GM15510 (cell line): ENCODE results near the gene ONECUT3.

Experiments
- POLR2A ChIP-seq: IDR thresholded peaks from 3 replicates; pipeline ENCODE4 v1.6.1; 2011; ENCODE audit warnings: borderline replicate concordance; ENCODE audit not compliant: insufficient read length; ENCODE audit errors: extremely low read depth

ONECUT3 gene

DNA sequence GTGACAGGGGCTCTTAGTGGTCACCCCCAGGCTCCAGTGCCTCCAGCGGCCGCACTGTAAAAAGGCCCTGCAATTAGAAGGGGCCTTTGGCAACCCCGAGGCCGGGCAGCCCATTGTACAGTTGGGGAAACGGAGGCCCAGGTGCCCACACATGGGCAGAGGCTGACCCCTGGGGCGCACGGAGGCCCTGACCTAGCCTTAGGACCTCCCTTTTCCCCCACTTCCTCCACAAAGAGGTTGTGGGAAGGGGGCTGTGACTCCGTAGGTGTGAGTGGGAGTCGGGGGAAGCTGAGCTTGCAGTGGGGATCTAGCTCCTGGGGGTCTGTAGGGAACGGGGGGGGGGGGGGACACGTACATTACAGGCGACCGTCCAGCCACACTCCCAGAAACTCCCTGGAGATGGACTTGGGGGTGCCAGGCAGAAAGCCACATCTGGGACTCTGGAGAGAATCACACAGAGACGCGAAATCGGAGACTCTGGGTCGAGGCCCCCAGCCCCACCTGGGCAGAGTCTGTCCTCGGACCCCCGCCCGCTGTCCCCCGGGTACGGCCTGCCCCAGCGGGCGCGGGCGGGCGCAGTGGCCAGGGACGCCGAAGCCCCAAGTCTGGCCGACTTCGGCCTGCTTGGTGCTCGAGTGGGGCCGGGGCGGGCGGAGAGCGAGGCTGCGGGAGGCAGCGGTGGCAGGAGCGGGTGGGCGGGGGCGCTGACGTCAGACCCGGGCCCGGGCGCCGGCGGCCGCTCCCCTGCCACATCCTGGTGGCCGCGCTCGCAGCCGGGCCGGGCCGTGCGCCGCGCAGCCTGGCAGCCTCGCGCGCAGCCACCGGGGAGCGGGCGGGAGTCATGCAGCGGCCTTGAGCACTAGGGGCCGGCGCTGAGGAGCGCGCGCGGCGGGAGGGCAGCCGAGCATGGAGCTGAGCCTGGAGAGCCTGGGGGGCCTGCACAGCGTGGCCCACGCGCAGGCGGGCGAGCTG, at the start of gene ONECUT3:
Gene ONECUT3 (plus strand): TSS at position 750 of the 972 bp plus-strand sequence. CDS start 157 bp downstream, at position 907.
- TF ChIP-seq POLR2A = no peak

- TF ChIP-seq POLR2A = no peak
Observed at GRCh38 chr19:1704339-1704738, 49.0 kb upstream of the ONECUT3 start.

- TF ChIP-seq POLR2A = no peak
Observed at GRCh38 chr19:1705367-1705766, 47.9 kb upstream of the ONECUT3 start.

- TF ChIP-seq POLR2A = no peak
Observed at GRCh38 chr19:1707240-1707639, 46.1 kb upstream of the ONECUT3 start.

DNA sequence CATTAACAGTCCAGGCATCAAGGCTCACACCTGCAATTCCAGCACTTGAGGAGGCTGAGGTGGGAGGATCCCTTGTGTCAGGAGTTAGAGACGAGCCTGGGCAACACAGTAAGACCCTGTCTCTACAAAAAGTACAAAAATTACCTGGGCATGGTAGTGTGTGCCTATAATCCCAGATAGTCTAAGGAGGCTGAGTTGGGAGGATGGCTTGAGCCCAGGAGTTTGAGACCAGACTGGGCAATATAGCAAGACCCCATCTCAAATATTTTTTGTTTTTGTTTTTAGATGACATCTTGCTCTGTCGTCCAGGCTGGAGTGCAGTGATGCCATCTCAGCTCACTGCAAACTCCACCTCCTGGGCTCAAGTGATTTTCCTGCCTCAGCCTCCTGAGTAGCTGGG, 40.1 kb upstream of the ONECUT3 start:
- TF ChIP-seq POLR2A = no peak

GRCh38 chr19:1715540-1715939, 37.8 kb upstream of the ONECUT3 start:
- TF ChIP-seq POLR2A = no peak

GRCh38 chr19:1717200-1717969, 35.9 kb upstream of the ONECUT3 start:
- TF ChIP-seq POLR2A = no peak

DNA sequence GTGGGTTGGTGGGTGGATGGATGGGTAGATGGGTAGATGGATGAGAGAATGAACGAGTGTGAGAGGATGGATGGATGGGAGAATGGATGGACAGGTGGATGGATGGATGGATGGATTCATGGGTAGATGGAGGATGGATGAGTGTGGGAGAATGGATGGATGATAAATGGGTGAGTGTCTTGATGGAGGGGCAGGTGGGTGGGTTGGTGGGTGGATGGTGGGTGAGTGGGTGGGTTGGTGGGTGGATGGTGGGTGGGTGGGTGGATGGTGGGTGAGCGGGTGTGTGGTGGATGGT, 35.4 kb upstream of the ONECUT3 start:
- no peak for TF ChIP-seq POLR2A

GRCh38 chr19:1718420-1719291, 34.6 kb upstream of the ONECUT3 start:
- TF ChIP-seq POLR2A = no peak

DNA sequence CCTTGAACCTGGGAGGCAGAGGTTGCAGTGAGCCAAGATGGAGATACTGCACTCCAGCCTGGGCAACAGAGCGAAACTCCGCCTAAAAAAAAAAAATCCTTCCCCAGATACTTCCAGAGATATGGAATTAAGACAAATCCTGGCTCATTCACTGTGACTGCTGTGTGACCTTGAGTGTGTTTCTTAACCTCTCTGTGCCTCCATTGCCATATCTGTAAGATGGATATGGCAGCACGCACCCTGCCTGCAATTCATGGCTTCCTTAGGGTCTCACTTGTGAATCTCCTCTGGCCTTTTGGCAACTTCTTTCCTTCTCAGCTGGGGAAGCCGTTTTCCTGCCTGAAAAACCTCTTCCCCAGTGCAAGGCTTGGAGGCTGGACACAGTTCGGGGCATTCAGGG, 33.8 kb upstream of the ONECUT3 start:
- no peak for TF ChIP-seq POLR2A

DNA sequence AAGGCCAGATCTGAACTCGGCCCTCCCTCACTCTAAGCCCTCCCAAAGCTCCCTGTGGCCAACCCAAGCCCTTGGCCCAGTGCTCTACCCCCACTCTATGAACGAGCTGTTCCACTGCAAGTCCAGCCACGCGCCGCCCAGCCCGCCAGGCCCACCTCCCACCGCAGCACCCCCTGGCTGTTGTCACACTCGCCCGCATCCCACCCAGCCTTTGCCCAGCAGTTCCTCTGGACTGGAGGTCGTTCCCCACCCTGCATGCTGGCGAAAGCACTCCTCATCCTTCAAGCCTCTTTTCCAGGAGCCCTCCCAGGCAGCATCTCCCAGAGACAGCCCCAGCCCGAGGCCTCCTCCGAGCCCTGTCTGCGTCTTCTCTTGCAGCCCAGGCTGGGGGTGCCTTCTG, 33.1 kb upstream of the ONECUT3 start:
- no peak for TF ChIP-seq POLR2A

- TF ChIP-seq POLR2A = no peak
Observed at GRCh38 chr19:1725100-1726064, 27.9 kb upstream of the ONECUT3 start.

DNA sequence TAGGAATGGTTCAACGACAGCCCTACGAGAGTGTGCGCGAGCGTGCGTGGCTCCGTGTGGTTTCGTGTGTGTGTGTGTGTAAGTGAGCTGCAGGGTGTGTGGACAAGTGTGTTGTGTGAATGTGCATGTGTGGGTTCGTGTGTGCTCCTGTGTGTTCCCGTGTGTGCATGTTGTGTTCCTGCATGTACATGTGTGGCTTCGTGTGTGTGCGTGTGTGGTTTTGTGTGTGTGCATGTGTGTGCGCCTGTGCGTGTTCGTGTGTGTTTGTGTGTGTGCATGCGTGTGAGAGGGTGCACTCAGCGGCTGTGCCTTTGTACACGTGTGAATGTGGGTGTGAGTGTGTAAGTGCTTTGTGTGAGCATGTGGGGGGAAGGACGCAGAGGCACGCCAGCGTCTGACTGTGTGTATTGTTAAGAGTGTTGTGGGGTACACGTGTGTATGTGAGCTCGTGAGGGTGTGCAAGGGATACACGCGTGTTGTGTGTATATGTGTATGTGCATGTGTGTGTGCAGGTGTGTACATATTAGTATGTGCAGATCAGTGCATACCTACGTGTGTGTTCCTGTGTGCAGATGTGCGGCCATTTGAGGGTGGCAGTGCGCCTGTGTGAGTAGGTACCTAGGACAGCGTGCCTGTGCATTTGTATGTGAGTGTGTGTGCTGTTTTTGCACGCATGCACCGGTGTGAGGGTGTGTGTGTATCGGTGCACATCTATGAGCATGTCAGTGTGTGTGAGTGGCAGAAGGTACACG, 24.3 kb upstream of the ONECUT3 start:
- TF ChIP-seq POLR2A = no peak
